Activated CD4-positive, alpha-beta T cell treated with anti-CD3 and anti-CD28 coated beads for 48 hours (primary cell): ENCODE data around the gene DOK5.

ENCODE experiments used
- DNase-seq: peaks from one replicate; pipeline ENCODE4 v3.0.0-alpha.2; 2020

The DOK5 gene

GRCh38 chr20:54619682-54620081, 144.3 kb downstream of the DOK5 start:
- no peak for DNase-seq

GRCh38 chr20:54620611-54621010, 145.2 kb downstream of the DOK5 start:
- DNase-seq, result no peak

- peak; percentile 25 for DNase-seq
Measured at GRCh38 chr20:54622333-54623295, 147.2 kb downstream of the DOK5 start.

- DNase-seq, result no peak
Measured at GRCh38 chr20:54623991-54624569, 148.7 kb downstream of the DOK5 start.

GRCh38 chr20:54624706-54625390, 149.5 kb downstream of the DOK5 start:
- DNase-seq, result no peak

GRCh38 chr20:54625497-54625896, 150.1 kb downstream of the DOK5 start:
- no peak for DNase-seq

- no peak for DNase-seq
Measured at GRCh38 chr20:54626126-54626525, 150.7 kb downstream of the DOK5 start.

GRCh38 chr20:54629632-54630031, 154.2 kb downstream of the DOK5 start:
- no peak for DNase-seq

- no peak for DNase-seq
Measured at GRCh38 chr20:54630582-54630981, 155.2 kb downstream of the DOK5 start.

- no peak for DNase-seq
Measured at GRCh38 chr20:54631059-54631458, 155.7 kb downstream of the DOK5 start.

- no peak for DNase-seq
Measured at GRCh38 chr20:54633374-54634355, 158.3 kb downstream of the DOK5 start.

- no peak for DNase-seq
Measured at GRCh38 chr20:54636575-54636974, 161.2 kb downstream of the DOK5 start.

GRCh38 chr20:54639941-54640340, 164.5 kb downstream of the DOK5 start:
- no peak for DNase-seq

- DNase-seq, result no peak
Measured at GRCh38 chr20:54640800-54641199, 165.4 kb downstream of the DOK5 start.

- no peak for DNase-seq
Measured at GRCh38 chr20:54642864-54643667, 167.7 kb downstream of the DOK5 start.

- DNase-seq, result no peak
Measured at GRCh38 chr20:54643761-54644160, 168.4 kb downstream of the DOK5 start.

- no peak for DNase-seq
Measured at GRCh38 chr20:54645445-54646155, 170.2 kb downstream of the DOK5 start.

- DNase-seq, result no peak
Measured at GRCh38 chr20:54646156-54646517, 170.7 kb downstream of the DOK5 start.

- DNase-seq, result no peak
Measured at GRCh38 chr20:54648421-54649142, 173.2 kb downstream of the DOK5 start.

GRCh38 chr20:54649511-54649962, 174.1 kb downstream of the DOK5 start:
- DNase-seq, result peak; percentile 82
